Activated CD4-positive, CD25-positive, alpha-beta regulatory T cell treated with anti-CD3 and anti-CD28 coated beads, Interleukin-2, amount 50 U/mL, for 72 hours (primary cell): ENCODE results near the gene CDKN2AIPNL.
"Not testable (repeated sequence)": the region's sequence is repeated elsewhere in the genome, so short reads cannot be mapped to it uniquely, and the experiment has no call there.

Experiments
- DNase-seq: peaks from one replicate; pipeline ENCODE4 v3.0.0; 2021

The CDKN2AIPNL gene

GRCh38 chr5:134396274-134396673 lies 15.4 kb downstream of the CDKN2AIPNL start:
- DNase-seq = no peak

DNA sequence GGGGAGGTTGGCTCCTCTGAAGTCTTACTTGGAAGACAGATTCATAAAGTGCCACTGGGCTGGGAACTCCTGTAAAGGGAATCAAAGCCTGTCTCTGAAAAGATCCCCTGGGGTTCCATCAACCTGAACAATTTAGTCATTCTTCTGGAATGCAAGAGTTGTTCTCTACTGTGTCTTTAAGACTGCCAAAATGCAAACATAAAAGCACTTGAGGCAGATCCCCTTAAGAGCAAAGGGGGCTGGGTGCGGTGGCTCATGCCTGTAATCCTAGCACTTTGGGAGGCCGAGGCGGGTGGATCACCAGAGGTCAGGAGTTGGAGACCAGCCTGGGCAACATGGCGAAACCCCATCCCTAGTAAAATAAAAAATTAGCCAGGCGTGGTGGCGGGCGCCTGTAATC lies 16.7 kb downstream of the CDKN2AIPNL start:
- no peak for DNase-seq

DNA sequence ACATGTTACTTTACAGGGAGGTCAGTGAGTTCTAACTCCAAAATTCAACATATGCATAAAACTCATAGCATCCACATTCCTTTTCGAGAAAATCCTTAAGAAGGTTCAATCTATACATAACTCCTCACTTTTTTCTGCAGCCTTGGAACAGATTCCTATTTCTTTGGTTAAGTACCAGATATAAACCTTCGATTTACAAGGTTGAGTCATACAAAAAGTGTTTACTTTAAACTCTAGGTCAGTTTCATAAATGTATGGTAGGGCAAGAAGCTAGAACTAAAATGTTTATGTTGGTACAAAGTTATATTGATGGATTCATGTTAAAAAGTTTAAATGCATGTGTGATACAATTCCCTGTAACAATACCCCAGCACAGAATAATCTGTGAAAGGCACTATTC lies 19.4 kb downstream of the CDKN2AIPNL start:
- no peak for DNase-seq

DNA sequence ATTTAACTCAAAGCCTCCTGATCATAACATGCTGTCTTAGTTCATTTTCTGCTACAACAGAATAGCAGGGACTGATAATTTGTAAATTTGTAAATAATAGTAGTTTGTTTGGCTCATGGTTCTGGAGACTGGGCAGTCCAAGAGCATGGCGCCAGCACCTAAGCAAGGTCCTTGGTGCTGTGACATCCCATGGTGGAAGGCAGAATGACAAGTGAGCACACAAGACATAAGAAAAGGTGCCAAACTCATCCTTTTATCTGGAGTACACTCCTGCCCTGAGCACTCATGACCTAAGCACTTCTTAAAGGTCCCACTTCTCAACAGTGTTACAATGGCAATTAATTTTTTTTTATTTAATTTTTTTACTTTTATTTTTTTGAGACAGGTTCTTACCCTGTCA lies 24.2 kb downstream of the CDKN2AIPNL start:
- no peak for DNase-seq

DNA sequence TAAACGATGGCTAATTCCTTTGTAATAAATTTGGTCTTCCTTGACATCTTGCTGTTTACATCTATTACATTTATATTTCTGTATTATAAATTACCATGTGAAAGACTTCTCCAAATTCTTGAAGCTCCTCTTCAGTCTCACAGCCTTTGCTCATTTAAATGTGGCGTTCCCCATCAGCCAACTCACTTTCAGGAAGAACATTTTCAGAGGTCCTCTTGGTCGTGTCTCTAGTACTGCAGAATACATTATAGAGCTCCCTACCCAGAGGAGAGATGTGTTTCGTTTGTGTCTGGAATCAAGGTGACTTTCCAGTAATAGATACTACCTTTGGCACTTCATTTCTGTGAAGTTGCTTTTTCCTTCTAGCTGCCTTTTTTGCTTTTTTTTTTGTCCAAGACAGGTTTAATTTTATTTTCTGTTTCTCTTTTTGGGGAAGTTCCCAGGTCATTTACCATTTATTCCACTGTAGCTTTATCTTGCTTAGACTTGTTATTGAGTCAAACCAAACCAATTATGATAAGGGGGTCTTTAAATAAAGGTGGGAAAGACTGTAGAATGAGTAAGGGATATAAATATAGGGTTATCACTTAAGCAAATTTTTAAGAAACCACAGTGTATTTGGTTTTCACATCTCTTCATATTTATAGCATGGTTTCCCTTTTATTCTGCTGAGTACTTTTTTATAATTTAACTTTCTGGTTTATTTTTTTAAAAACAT lies 27.5 kb downstream of the CDKN2AIPNL start:
- DNase-seq = no peak

DNA sequence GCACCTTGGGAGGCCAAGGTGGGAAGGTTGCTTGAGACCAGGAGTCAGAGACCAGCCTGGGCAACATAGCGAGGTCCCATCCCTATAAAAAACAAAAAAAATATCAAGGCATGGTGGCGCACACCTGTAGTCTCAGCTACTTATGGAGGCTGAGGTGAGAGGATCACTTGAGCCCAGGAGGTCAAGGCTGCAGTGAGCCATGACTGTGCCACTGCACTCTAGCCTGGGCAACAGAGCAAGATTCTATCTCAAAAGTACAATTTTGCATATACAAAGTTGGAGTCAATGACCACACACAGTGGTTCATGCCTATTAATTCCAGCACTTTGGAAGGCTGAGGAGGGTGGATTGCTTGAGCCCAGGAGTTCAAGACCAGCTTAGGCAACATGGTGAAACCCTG lies 29.5 kb downstream of the CDKN2AIPNL start:
- not testable (repeated sequence) for DNase-seq

GRCh38 chr5:134380346-134380745 lies 31.3 kb downstream of the CDKN2AIPNL start:
- no peak for DNase-seq

DNA sequence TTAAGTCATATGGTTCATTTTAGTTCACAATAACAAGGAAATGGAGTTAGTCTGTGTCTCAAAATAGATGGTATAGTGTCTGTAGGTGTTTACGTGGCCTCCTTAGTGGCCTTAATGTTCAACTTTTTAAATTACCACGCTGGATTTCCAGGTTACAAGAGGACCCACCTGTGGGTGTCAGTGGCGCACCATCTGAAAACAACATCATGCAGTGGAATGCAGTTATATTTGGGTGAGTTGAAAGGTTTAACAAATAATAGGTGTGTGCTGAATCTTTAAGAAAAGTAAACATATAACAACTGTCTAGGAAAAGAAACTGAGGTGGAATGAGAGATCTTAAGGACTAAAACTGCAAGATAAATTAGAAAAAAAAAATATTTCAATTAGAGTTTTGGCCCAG lies 37.4 kb downstream of the CDKN2AIPNL start:
- DNase-seq = no peak

DNA sequence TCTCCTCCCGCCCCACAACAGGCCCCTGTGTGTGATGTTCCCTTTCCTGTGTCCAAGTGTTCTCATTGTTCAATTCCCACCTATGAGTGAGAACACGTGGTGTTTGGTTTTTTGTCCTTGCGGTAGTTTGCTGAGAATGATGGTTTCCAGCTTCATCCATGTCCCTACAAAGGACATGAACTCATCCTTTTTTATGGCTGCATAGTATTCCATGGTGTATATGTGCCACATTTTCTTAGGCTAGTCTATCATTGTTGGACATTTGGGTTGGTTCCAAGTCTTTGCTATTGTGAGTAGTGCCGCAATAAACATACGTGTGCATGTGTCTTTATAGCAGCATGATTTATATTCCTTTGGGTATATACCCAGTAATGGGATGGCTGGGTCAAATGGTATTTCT lies 38.0 kb downstream of the CDKN2AIPNL start:
- DNase-seq = not testable (repeated sequence)

GRCh38 chr5:134371834-134372340 lies 39.8 kb downstream of the CDKN2AIPNL start:
- peak; percentile 60 for DNase-seq

GRCh38 chr5:134370871-134371833 lies 40.5 kb downstream of the CDKN2AIPNL start, which contains the start of gene UBE2B:
Gene UBE2B, plus strand, starts transcription at chr5:134371569. Its CDS starts 27 bp downstream, at chr5:134371596.
- peak; percentile 97 for DNase-seq

DNA sequence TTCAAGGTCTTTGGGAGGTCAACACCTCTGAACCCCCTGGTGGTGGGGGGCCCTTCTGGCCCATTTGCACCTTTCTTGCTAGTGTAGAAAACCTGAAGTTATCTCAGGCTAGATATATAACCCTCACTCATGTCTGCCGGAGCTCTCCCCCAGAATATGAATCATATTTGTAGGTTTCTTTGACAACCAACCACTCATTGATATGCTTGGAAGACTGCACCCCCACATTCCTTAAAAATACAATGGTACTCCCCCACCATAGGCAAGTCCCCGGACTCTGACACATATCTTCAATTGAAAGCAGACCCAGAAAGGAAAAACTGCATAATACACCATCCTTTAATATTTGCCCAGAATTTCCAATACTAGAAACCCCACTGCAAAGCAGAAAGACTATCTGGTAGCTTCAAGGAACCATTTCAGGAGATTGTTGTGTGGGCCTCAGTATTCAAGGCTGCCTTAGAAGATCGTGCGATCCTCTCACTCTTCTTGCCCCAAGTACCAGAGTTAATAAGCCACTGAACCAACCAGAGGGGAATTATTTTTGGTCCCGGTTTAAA lies 41.3 kb downstream of the CDKN2AIPNL start:
- no peak for DNase-seq

- DNase-seq = no peak
Observed at GRCh38 chr5:134365604-134366003, 46.1 kb downstream of the CDKN2AIPNL start.

DNA sequence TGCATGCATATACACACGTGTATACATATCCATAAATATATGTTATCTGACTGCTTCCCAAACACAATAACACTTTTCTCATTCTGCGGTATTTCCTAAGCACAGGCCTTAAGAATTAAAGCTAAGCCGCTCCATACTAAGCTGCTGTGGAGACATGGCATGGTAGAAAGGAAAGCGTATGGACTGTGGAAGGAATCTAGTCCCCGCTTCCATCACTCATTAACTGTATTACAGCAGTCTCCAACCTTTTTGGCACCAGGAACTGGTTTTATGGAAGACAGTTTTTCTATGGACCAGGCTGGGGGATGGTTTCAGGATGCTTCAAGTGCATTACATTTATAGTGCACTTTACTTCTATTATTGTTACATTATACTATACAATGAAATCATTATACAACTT lies 56.0 kb downstream of the CDKN2AIPNL start:
- no peak for DNase-seq
